GM13977 (cell line): ENCODE data around the gene CDKN1B.

Source experiments
- DNase-seq: peaks from one replicate; pipeline ENCODE4 v3.0.0; 2012; ENCODE audit warnings: low spot score
- CTCF ChIP-seq: IDR thresholded peaks from 2 replicates; pipeline ENCODE4 v1.5.1; 2012; ENCODE audit warnings: mild to moderate bottlenecking, control low read depth; ENCODE audit not compliant: insufficient read depth; ENCODE audit errors: extremely low read depth, missing control alignments
- in situ Hi-C: fragments of 300-500 bp; cut with MboI; formaldehyde crosslinking; loops from one replicate; pipeline ENCODE4 v1.12.0; 2022; ENCODE audit warnings: low sequenced_read_pairs, low pct_unique_long_range_greater_than_20kb, mixed read lengths, inconsistent platforms; ENCODE audit not compliant: unreplicated experiment

The CDKN1B gene

DNA sequence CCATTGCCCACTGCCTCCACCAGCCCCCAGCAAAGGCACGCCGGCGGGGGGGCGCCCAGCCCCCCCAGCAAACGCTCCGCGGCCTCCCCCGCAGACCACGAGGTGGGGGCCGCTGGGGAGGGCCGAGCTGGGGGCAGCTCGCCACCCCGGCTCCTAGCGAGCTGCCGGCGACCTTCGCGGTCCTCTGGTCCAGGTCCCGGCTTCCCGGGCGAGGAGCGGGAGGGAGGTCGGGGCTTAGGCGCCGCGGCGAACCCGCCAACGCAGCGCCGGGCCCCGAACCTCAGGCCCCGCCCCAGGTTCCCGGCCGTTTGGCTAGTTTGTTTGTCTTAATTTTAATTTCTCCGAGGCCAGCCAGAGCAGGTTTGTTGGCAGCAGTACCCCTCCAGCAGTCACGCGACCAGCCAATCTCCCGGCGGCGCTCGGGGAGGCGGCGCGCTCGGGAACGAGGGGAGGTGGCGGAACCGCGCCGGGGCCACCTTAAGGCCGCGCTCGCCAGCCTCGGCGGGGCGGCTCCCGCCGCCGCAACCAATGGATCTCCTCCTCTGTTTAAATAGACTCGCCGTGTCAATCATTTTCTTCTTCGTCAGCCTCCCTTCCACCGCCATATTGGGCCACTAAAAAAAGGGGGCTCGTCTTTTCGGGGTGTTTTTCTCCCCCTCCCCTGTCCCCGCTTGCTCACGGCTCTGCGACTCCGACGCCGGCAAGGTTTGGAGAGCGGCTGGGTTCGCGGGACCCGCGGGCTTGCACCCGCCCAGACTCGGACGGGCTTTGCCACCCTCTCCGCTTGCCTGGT is at the start of gene CDKN1B:
CDKN1B (plus strand) TSS at position 576 of the 793 bp plus-strand sequence. CDS start 472 bp downstream, outside the sequence.
- in situ Hi-C loops, result loop anchor here (10.0 kb wide), 1 partner anchor 342 kb away; no protein-coding TSS in a partner anchor
- no peak for TF ChIP-seq CTCF
- peak; percentile 93 for DNase-seq

GRCh38 chr12:12668005-12668404 is 49.2 kb upstream of the CDKN1B start:
- in situ Hi-C loops, result no loop called here
- DNase-seq, result no peak
- no peak for TF ChIP-seq CTCF

GRCh38 chr12:12669020-12669419 is 48.1 kb upstream of the CDKN1B start:
- no peak for TF ChIP-seq CTCF
- in situ Hi-C loops, result no loop called here
- no peak for DNase-seq

GRCh38 chr12:12671850-12672660 is 45.1 kb upstream of the CDKN1B start:
- no peak for DNase-seq
- no peak for TF ChIP-seq CTCF
- in situ Hi-C loops, result no loop called here

DNA sequence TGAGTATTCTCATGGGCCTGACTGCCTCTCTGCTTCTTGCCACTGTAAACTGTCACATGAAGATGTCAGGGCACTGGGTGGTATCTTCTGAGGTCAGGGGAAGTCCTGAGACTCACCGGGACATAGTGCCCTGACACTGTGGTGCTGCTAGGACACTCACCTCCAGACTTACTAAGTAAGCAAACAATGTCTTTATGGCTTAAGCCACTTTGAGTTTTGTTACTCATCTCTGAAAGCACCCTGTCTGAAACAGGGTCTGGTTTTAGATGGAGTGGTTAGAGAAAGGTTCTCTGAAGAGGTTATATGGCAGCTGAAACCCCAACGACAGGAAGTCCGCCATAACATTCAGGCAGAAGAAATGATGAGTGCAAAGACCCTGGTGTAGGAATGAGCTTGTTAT is 43.9 kb upstream of the CDKN1B start:
- in situ Hi-C loops, result no loop called here
- no peak for DNase-seq
- no peak for TF ChIP-seq CTCF

GRCh38 chr12:12676605-12677004 is 40.6 kb upstream of the CDKN1B start:
- in situ Hi-C loops, result no loop called here
- no peak for DNase-seq
- no peak for TF ChIP-seq CTCF
